BE2C (cell line): ENCODE measurements around the gene PAX5.

Experiments used
- DNase-seq: peaks from one replicate; pipeline ENCODE4 v3.0.0-alpha.2; 2020
- H3K27me3 ChIP-seq: fragments of 250-450 bp; sonication (Bioruptor Pico); 2 replicates; pipeline ENCODE4 v1.5.1; 2020; ENCODE audit warnings: mild to moderate bottlenecking
- H3K36me3 ChIP-seq: fragments of 250-450 bp; sonication (Bioruptor Pico); 2 replicates; pipeline ENCODE4 v1.5.1; 2020; ENCODE audit warnings: mild to moderate bottlenecking
- H3K4me1 ChIP-seq: fragments of 250-450 bp; sonication (Bioruptor Pico); 2 replicates; pipeline ENCODE4 v1.5.1; 2020
- H3K4me3 ChIP-seq: 2 replicates; pipeline ENCODE4 v1.5.1; 2011; ENCODE audit warnings: low read depth, low read length
- H3K9me3 ChIP-seq: fragments of 250-450 bp; sonication (Bioruptor Pico); 2 replicates; pipeline ENCODE4 v1.5.1; 2020
- CTCF ChIP-seq: IDR thresholded peaks from 2 replicates; pipeline ENCODE4 v1.5.1; 2012; ENCODE audit warnings: mild to moderate bottlenecking, low read depth, low read length

Gene PAX5

GRCh38 chr9:36993933-36994764 is 39.9 kb downstream of the PAX5 start:
- Histone ChIP-seq H3K4me1 (no peaks in the 10 kb centered on the region; the same call in 1 of the 2 replicates), H3K36me3 (peaks cover 44% of the 10 kb centered on the region), H3K4me3 (no peak overlapping the region), H3K9me3 (no peaks in the 10 kb centered on the region), H3K27me3 (no peaks in the 10 kb centered on the region)
- DNase-seq: no peak
- TF ChIP-seq CTCF: no peak

- no peak for TF ChIP-seq CTCF
- H3K27me3 ChIP-seq: no peaks in the 10 kb centered on the region
- no peak overlapping the region for H3K4me3 ChIP-seq
- no peaks in the 10 kb centered on the region for H3K9me3 ChIP-seq
- DNase-seq: no peak
- H3K36me3 ChIP-seq: peaks cover 40% of the 10 kb centered on the region
- H3K4me1 ChIP-seq: no peaks in the 10 kb centered on the region; the same call in 1 of the 2 replicates
Measured at GRCh38 chr9:36992501-36993316, 41.4 kb downstream of the PAX5 start.

GRCh38 chr9:36991516-36992134 is 42.4 kb downstream of the PAX5 start:
- no peaks in the 10 kb centered on the region for H3K27me3 ChIP-seq
- H3K9me3 ChIP-seq: no peaks in the 10 kb centered on the region
- peak; percentile 62 for DNase-seq
- no peak overlapping the region for H3K4me3 ChIP-seq
- peak; percentile 83 for TF ChIP-seq CTCF
- H3K36me3 ChIP-seq: peaks cover 49% of the 10 kb centered on the region
- no peaks in the 10 kb centered on the region; the same call in 1 of the 2 replicates for H3K4me1 ChIP-seq

- DNase-seq: no peak
- Histone ChIP-seq H3K4me3 (no peak overlapping the region), H3K36me3 (peaks cover 39% of the 10 kb centered on the region), H3K27me3 (no peaks in the 10 kb centered on the region), H3K4me1 (no peaks in the 10 kb centered on the region), H3K9me3 (no peaks in the 10 kb centered on the region)
- no peak for TF ChIP-seq CTCF
Measured at GRCh38 chr9:36988848-36989247, 45.2 kb downstream of the PAX5 start.

GRCh38 chr9:36987891-36988290 is 46.2 kb downstream of the PAX5 start:
- H3K4me1 ChIP-seq: no peaks in the 10 kb centered on the region
- H3K36me3 ChIP-seq: peaks cover 39% of the 10 kb centered on the region
- H3K27me3 ChIP-seq: no peaks in the 10 kb centered on the region
- no peak overlapping the region for H3K4me3 ChIP-seq
- TF ChIP-seq CTCF: no peak
- H3K9me3 ChIP-seq: no peaks in the 10 kb centered on the region
- DNase-seq: no peak
